Endothelial cell of umbilical vein (primary cell): ENCODE data around the gene NHLRC4. TPM values are rescaled to one million over a fixed set of nuclear protein-coding genes. Genes with fewer than 3 reads are reported as not detected.

Source experiments
- BruUV-seq: library from RNA; stranded (reverse); fragments of 400-500 nt; replicated peaks from 2 replicates; lab custom pipeline; 2021; lab: Mats Ljungman, UMichigan
- CTCF ChIA-PET: fragments of 300-600, 350-600 bp; sonication (Branson Sonifier 250); formaldehyde crosslinking; loops from one replicate; lab custom pipeline; 2021; ENCODE audit warnings: antibody characterized with exemption, inconsistent platforms; lab: Charles Lee
- POLR2A ChIA-PET: fragments of 300-600, 350-600 bp; sonication (Branson Sonifier 250); formaldehyde crosslinking; loops from one replicate; lab custom pipeline; 2021; ENCODE audit warnings: antibody characterized with exemption, inconsistent platforms; lab: Charles Lee
- DNase-seq: peaks from one replicate; pipeline ENCODE4 v3.0.0-alpha.2; 2011; ENCODE audit warnings: low read depth, low spot score
- FAIRE-seq: peaks from 2 replicates; lab custom pipeline; 2011; peaks lifted over from hg19 to GRCh38; lab: Jason Lieb, UNC
- H2AFZ ChIP-seq: 2 replicates; pipeline ENCODE4 v1.6.0; 2012; ENCODE audit warnings: low read depth, low read length, control low read depth, inconsistent platforms
- H3K27ac ChIP-seq: 2 replicates; pipeline ENCODE4 v1.5.1; 2011; ENCODE audit warnings: low read depth, mild to moderate bottlenecking, control low read depth, low read length, moderate library complexity; ENCODE audit not compliant: insufficient read depth
- H3K27me3 ChIP-seq, 2 experiments: 2 replicates each; pipeline versions ENCODE4 v1.6.0 to v1.6.1; 2011; ENCODE audit warnings: low read length in 2 of 2, mixed read lengths in 1 of 2; ENCODE audit not compliant: control insufficient read depth in 2 of 2, insufficient read depth in 2 of 2
- H3K36me3 ChIP-seq, 2 experiments: 2 replicates in 1 of 2; 3 replicates in 1 of 2; pipeline ENCODE4 v1.5.1; 2011; ENCODE audit warnings: low read length in 2 of 2, mild to moderate bottlenecking in 1 of 2, moderate library complexity in 1 of 2; ENCODE audit not compliant: control insufficient read depth in 2 of 2, insufficient read depth in 2 of 2; ENCODE audit errors: extremely low read depth in 1 of 2
- H3K4me1 ChIP-seq: 3 replicates; pipeline ENCODE4 v1.5.1; 2011; ENCODE audit warnings: mild to moderate bottlenecking, low read length; ENCODE audit not compliant: control insufficient read depth, insufficient read depth; ENCODE audit errors: extremely low read depth
- H3K4me2 ChIP-seq: 2 replicates; pipeline ENCODE4 v1.6.1; 2011; ENCODE audit warnings: low read length, control low read depth, mixed read lengths; ENCODE audit not compliant: insufficient read depth
- H3K4me3 ChIP-seq, 3 experiments: fragments of 200-600 bp in 1 of 3; sonication (generic), shearing (Covaris generic) in 1 of 3; replicated peaks in 1 of 3; 2 replicates each; pipeline ENCODE4 v1.5.1; 2011 to 2016; ENCODE audit warnings: control low read depth in 3 of 3, low read length in 3 of 3, mild to moderate bottlenecking in 2 of 3, inconsistent platforms in 1 of 3, low read depth in 1 of 3, moderate library complexity in 1 of 3; ENCODE audit not compliant: insufficient read depth in 1 of 3
- H3K79me2 ChIP-seq: 2 replicates; pipeline ENCODE4 v1.6.0; 2012; ENCODE audit warnings: low read length, inconsistent platforms; ENCODE audit not compliant: control insufficient read depth, insufficient read depth
- H3K9ac ChIP-seq: replicated peaks from 2 replicates; pipeline ENCODE3; 2011; ENCODE audit warnings: low read length, control low read depth; ENCODE audit not compliant: insufficient read depth; ENCODE audit errors: extremely low read depth
- H3K9me1 ChIP-seq: replicated peaks from 3 replicates; pipeline ENCODE4 v1.6.0; 2011; ENCODE audit warnings: mild to moderate bottlenecking, low read length; ENCODE audit not compliant: control insufficient read depth, insufficient read depth; ENCODE audit errors: extremely low read depth
- H3K9me3 ChIP-seq: replicated peaks from 2 replicates; pipeline ENCODE4 v1.5.1; 2012; ENCODE audit warnings: low read length, inconsistent platforms; ENCODE audit not compliant: control insufficient read depth, insufficient read depth
- H4K20me1 ChIP-seq: replicated peaks from 2 replicates; pipeline ENCODE3; 2011; ENCODE audit warnings: mild to moderate bottlenecking, low read length; ENCODE audit not compliant: control insufficient read depth, insufficient read depth; ENCODE audit errors: extremely low read depth
- EZH2 ChIP-seq: IDR thresholded peaks from 2 replicates; pipeline ENCODE4 v1.6.1; 2012; ENCODE audit warnings: borderline replicate concordance, low read depth, mild to moderate bottlenecking, moderate library complexity, low read length, inconsistent platforms; ENCODE audit not compliant: severe bottlenecking
- FOS ChIP-seq: IDR thresholded peaks from 2 replicates; pipeline ENCODE4 v1.6.1; 2011; ENCODE audit warnings: mild to moderate bottlenecking, low read length, moderate library complexity, borderline replicate concordance; ENCODE audit not compliant: insufficient read depth
- GATA2 ChIP-seq: IDR thresholded peaks from 2 replicates; pipeline ENCODE4 v1.7.0; 2011; ENCODE audit warnings: low read depth, mild to moderate bottlenecking, moderate library complexity, mixed read lengths, low read length; ENCODE audit not compliant: insufficient read length, insufficient read depth
- JUN ChIP-seq: IDR thresholded peaks from 2 replicates; pipeline ENCODE4 v1.6.1; 2011; ENCODE audit warnings: borderline replicate concordance, low read depth; ENCODE audit not compliant: insufficient read length, insufficient read depth
- MYC ChIP-seq: IDR thresholded peaks from one replicate; pipeline ENCODE4 v1.6.1; 2011; ENCODE audit warnings: mild to moderate bottlenecking, low read depth, low read length
- POLR2A ChIP-seq: IDR thresholded peaks from 2 replicates; pipeline ENCODE4 v1.6.1; 2012; ENCODE audit warnings: low read depth, mild to moderate bottlenecking, control low read depth, low read length
- POLR2AphosphoS5 ChIP-seq: IDR thresholded peaks from 2 replicates; pipeline ENCODE4 v1.6.1; 2012; ENCODE audit warnings: low read depth, mild to moderate bottlenecking, control low read depth, low read length, moderate library complexity; ENCODE audit not compliant: insufficient read depth
- dilution Hi-C: fragments of 300-500 bp; cut with MboI; formaldehyde crosslinking; loops from one replicate; pipeline ENCODE4 v1.15.0; 2019; ENCODE audit warnings: low sequenced_read_pairs; ENCODE audit not compliant: extremely low pct_ligation_motif_present
- intact Hi-C: fragments of 100-400 bp; cut with micrococcal nuclease; formaldehyde crosslinking; loops from one replicate; pipeline ENCODE4 v1.10.0; 2022
- polyA plus RNA-seq, 4 experiments: library from polyadenylated mRNA; depleted of rRNA in 3 of 4; stranded (reverse) in 3 of 4; unstranded in 1 of 4; fragments of >200 nt; gene quantifications; 2 replicates each; pipeline versions ENCODE4 v1.2.1 to v1.2.3, GENCODE V29; 2011 to 2012; ENCODE audit warnings: missing spikeins in 1 of 4
- total RNA-seq: library from RNA; stranded (reverse); gene quantifications from 2 replicates; pipeline ENCODE4 v1.2.3, GENCODE V29; 2021
- TF ChIP-seq, protein P1 (sequence below), 2 donors: IDR thresholded peaks; 1 replicate in 1 of 2; 2 replicates in 1 of 2; pipeline ENCODE4 v1.5.1; 2011; ENCODE audit warnings: low read length in 2 of 2, mild to moderate bottlenecking in 2 of 2, moderate library complexity in 2 of 2, control low read depth in 1 of 2, inconsistent platforms in 1 of 2, low read depth in 1 of 2; ENCODE audit not compliant: insufficient read depth in 1 of 2; ENCODE audit errors: extremely low read depth in 1 of 2
- TF ChIP-seq, protein P2 (sequence below): IDR thresholded peaks from 2 replicates; pipeline ENCODE4 v1.6.1; 2011; ENCODE audit not compliant: insufficient read depth, insufficient read length

NHLRC4 gene
- total and polyA plus RNA-seq, 2 donors (not counting 3 experiments of a cell fraction or from before 2014, with no cell fraction given) = 0.73 to 0.94 TPM

DNA sequence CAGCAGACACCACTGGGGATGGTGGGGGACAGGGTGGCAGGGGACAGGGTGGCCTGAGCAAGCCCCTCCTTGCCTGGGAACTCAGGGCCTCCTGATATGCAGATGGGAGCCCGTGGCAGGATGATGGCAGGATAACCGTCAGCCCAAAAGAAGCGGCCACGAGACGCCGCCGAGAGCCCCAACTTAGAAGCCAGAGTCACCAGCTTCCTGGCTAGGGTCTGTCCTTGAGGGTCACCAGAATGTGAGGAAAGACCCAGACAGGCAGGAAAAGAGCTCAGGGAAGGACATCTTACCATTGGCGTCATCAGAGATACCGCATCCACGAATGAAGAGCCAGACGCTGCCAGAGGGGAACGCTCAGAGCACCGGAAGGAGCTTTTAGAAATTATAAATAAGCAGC, 42.5 kb downstream of the NHLRC4 start:
- POLR2A ChIA-PET = no interaction called here

DNA sequence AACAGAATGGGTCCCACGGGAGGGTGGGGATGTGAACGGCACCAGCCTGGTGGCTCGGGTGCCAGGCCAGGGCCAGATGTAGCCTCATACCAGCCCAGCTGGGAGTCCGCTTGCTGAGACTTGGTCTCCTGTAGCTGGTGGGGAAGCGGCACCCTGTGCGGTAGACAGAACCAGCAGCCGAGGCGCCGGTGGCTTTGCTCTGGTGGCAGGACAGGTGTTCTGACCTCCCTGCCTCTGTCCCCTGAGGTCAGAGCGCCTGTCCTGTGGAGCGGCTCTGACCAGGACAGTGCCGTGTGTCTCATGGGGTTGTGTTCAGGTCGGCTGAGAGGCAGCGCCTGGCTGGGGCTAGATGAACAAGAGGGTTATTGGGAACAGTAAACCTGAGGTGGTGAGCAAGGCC, 43.2 kb downstream of the NHLRC4 start:
- Histone ChIP-seq H3K9me1 (no peaks in the 10 kb centered on the region), H3K27me3 (no peaks in the 10 kb centered on the region), H3K9ac (no peak overlapping the region), H2AFZ (no peak overlapping the region), H3K9me3 (no peaks in the 10 kb centered on the region), H4K20me1 (no peaks in the 10 kb centered on the region), H3K79me2 (peaks cover 1% of the 10 kb centered on the region), H3K4me2 (no peak overlapping the region), H3K27ac (no peak overlapping the region), H3K4me3 (no peak overlapping the region), H3K4me1 (no peaks in the 10 kb centered on the region), H3K36me3 (no peaks in the 10 kb centered on the region)
- no peak for DNase-seq
- intact Hi-C loops (no loop called here), dilution Hi-C loops (no loop called here)
- FAIRE-seq = no peak
- no peak for TF ChIP-seq JUN
- TF ChIP-seq GATA2 = no peak
- no peak for TF ChIP-seq EZH2
- no peak for TF ChIP-seq FOS
- no peak for TF ChIP-seq POLR2AphosphoS5
- no peak for TF ChIP-seq MYC
- no peak for TF ChIP-seq POLR2A
- TF ChIP-seq, protein P1, sequence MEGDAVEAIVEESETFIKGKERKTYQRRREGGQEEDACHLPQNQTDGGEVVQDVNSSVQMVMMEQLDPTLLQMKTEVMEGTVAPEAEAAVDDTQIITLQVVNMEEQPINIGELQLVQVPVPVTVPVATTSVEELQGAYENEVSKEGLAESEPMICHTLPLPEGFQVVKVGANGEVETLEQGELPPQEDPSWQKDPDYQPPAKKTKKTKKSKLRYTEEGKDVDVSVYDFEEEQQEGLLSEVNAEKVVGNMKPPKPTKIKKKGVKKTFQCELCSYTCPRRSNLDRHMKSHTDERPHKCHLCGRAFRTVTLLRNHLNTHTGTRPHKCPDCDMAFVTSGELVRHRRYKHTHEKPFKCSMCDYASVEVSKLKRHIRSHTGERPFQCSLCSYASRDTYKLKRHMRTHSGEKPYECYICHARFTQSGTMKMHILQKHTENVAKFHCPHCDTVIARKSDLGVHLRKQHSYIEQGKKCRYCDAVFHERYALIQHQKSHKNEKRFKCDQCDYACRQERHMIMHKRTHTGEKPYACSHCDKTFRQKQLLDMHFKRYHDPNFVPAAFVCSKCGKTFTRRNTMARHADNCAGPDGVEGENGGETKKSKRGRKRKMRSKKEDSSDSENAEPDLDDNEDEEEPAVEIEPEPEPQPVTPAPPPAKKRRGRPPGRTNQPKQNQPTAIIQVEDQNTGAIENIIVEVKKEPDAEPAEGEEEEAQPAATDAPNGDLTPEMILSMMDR (IDR thresholded peaks at IDR 0.05; ENCODE audit: extremely low read depth in 1 of 2, insufficient read depth in 1 of 2, low read depth in 1 of 2, low read length in 2 of 2) = no peak
- TF ChIP-seq, protein P2, sequence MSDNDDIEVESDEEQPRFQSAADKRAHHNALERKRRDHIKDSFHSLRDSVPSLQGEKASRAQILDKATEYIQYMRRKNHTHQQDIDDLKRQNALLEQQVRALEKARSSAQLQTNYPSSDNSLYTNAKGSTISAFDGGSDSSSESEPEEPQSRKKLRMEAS = no peak
- BruUV-seq = no TSS peak
- ChIA-PET CTCF (interaction anchor here (0.7 to 2.0 kb wide), 6 partner anchors 8 to 31 kb away, joined by 3 to 9 read pairs (median 3); partner anchors contain the start of gene RAB40C), POLR2A (no interaction called here)

More for the DNA sequence above, 42.5 kb downstream of the NHLRC4 start:
- H3K27ac ChIP-seq = no peak overlapping the region
- intact Hi-C loops = no loop called here
- no peaks in the 10 kb centered on the region for H4K20me1 ChIP-seq
- no peak overlapping the region for H2AFZ ChIP-seq
- FAIRE-seq = no peak
- no peak overlapping the region for H3K4me3 ChIP-seq
- peaks cover 1% of the 10 kb centered on the region for H3K79me2 ChIP-seq
- H3K9me1 ChIP-seq = no peaks in the 10 kb centered on the region
- TF ChIP-seq, protein P1 (IDR thresholded peaks at IDR 0.05; ENCODE audit: extremely low read depth in 1 of 2, insufficient read depth in 1 of 2, low read depth in 1 of 2, low read length in 2 of 2) = no peak
- TF ChIP-seq JUN (no peak), POLR2AphosphoS5 (no peak)
- TF ChIP-seq, protein P2 = no peak
- H3K27me3 ChIP-seq = no peaks in the 10 kb centered on the region
- H3K9ac ChIP-seq = no peak overlapping the region
- no TSS peak for BruUV-seq
- H3K4me2 ChIP-seq = no peak overlapping the region
- dilution Hi-C loops = no loop called here
- no peaks in the 10 kb centered on the region for H3K9me3 ChIP-seq
- no peak for DNase-seq
- no peaks in the 10 kb centered on the region for H3K4me1 ChIP-seq
- CTCF ChIA-PET = interaction anchor here (0.6 to 2.0 kb wide), 5 partner anchors 9 to 32 kb away, joined by 3 to 9 read pairs (median 3); partner anchors contain the start of gene RAB40C
- no peaks in the 10 kb centered on the region for H3K36me3 ChIP-seq
